ENCODE results near the gene PLPPR1.
"Not testable (repeated sequence)": the region's sequence is repeated elsewhere in the genome, so short reads cannot be mapped to it uniquely, and the experiment has no call there.

PLPPR1 gene

DNA sequence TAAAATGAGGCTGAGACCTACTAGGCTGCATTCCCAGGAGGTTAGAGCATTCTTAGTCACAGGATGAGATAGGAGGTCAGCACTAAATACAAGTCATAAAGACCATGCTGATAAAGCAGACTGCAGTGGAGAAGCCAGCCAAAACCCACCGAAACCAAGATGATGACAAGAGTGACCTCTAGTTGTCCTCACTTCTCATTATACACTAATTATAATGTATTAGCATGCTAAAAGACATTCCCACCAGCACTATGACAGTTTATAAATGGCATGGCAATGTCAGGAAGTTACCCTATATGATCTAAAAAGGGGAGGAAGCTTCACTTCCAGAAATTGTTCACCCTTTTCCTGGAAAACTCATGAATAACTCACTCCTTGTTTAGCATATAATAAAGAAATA is 88.6 kb downstream of the PLPPR1 start:
- TF ChIP-seq, protein P1, sequence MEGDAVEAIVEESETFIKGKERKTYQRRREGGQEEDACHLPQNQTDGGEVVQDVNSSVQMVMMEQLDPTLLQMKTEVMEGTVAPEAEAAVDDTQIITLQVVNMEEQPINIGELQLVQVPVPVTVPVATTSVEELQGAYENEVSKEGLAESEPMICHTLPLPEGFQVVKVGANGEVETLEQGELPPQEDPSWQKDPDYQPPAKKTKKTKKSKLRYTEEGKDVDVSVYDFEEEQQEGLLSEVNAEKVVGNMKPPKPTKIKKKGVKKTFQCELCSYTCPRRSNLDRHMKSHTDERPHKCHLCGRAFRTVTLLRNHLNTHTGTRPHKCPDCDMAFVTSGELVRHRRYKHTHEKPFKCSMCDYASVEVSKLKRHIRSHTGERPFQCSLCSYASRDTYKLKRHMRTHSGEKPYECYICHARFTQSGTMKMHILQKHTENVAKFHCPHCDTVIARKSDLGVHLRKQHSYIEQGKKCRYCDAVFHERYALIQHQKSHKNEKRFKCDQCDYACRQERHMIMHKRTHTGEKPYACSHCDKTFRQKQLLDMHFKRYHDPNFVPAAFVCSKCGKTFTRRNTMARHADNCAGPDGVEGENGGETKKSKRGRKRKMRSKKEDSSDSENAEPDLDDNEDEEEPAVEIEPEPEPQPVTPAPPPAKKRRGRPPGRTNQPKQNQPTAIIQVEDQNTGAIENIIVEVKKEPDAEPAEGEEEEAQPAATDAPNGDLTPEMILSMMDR (conservative IDR thresholded peaks at IDR 0.05; ENCODE audit: low read depth, low read length), result no peak
- H3K4me2 ChIP-seq, result no peak overlapping the region
- H3K9ac ChIP-seq, result no peak overlapping the region
- H2AFZ ChIP-seq (ENCODE audit: low read depth), result no peak overlapping the region
- no peaks in the 10 kb centered on the region for H3K79me2 ChIP-seq (ENCODE audit: insufficient read depth, low read depth)
- no peaks in the 10 kb centered on the region for H4K20me1 ChIP-seq (ENCODE audit: insufficient read depth)
- H3K27ac ChIP-seq, result no peak overlapping the region
- no peaks in the 10 kb centered on the region for H3K4me1 ChIP-seq (ENCODE audit: low read depth, poor library complexity, severe bottlenecking)
- no peak overlapping the region for H3K4me3 ChIP-seq (IDR thresholded peaks at IDR 0.05; ENCODE audit: insufficient read depth, low read depth, low read length)
- no peaks in the 10 kb centered on the region for H3K36me3 ChIP-seq (ENCODE audit: insufficient read depth)
- no peaks in the 10 kb centered on the region for H3K27me3 ChIP-seq (ENCODE audit: insufficient read depth, low read depth)

DNA sequence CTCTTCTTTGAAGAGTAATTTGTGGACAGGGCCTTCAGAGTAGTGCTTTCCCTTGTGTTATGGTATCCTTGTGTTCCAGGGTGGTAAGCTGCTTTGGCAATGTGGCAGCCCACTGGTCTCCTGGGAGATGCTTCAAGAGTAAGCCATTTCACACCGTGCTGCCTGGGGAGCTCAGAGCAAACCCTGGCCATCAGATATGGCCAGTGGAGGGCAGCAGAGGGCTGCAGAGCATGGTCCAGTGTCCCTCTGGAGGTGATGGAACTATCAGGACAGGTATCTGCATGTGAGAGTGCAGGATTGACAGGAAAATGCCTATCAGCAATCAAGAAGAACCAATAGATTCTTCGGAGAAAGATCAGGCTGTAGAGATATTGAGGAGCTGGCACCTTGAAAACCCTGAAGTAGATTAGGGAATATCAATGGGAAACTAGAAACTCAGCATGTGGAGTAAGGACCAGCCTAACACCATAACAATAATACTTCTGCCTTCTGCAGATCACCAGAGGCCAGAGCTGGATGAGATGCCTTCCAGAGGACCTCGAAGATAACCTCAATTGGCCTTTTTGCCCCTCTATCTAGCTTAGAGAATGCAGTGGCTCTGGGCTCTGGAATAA is 90.8 kb downstream of the PLPPR1 start:
- Histone ChIP-seq H3K79me2 (ENCODE audit: insufficient read depth, low read depth) (no peaks in the 10 kb centered on the region), H3K9ac (no peak overlapping the region), H4K20me1 (ENCODE audit: insufficient read depth) (no peaks in the 10 kb centered on the region), H3K27me3 (ENCODE audit: insufficient read depth, low read depth) (no peaks in the 10 kb centered on the region), H2AFZ (ENCODE audit: low read depth) (no peak overlapping the region), H3K27ac (no peak overlapping the region), H3K4me2 (no peak overlapping the region), H3K36me3 (ENCODE audit: insufficient read depth) (no peaks in the 10 kb centered on the region), H3K4me1 (ENCODE audit: low read depth, poor library complexity, severe bottlenecking) (no peaks in the 10 kb centered on the region), H3K4me3 (IDR thresholded peaks at IDR 0.05; ENCODE audit: insufficient read depth, low read depth, low read length) (no peak overlapping the region)
- TF ChIP-seq, protein P1 (conservative IDR thresholded peaks at IDR 0.05; ENCODE audit: low read depth, low read length), result peak; percentile 87

DNA sequence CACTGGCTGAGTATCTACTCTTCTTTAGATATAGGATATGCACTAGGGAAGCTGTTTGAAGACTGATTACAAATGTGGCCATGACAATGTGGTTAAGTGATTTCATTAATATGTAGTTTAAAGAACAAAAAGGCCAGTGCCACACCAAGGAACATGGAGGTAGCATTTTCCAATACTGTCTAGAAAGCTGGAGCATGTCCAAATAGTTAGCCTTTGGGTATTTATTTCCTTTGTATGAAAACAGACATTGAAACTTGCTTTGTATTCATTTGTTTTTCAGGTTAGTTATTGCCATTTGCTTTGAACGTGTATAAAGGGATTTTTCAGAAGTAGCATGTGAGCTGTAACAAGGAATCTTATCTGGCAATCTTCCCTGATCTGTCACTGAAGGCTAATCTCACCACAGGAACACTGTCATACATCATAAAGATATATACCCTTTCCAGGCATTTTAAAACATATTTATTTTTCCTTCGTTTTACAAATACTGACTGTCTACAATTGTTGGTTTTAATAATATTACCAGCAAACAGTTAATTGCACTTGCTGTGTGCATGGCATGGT is 93.4 kb downstream of the PLPPR1 start:
- H3K4me2 ChIP-seq, result no peak overlapping the region
- no peak overlapping the region for H3K9ac ChIP-seq
- H3K4me3 ChIP-seq (IDR thresholded peaks at IDR 0.05; ENCODE audit: insufficient read depth, low read depth, low read length), result no peak overlapping the region
- H2AFZ ChIP-seq (ENCODE audit: low read depth), result no peak overlapping the region
- H4K20me1 ChIP-seq (ENCODE audit: insufficient read depth), result no peaks in the 10 kb centered on the region
- TF ChIP-seq, protein P1 (conservative IDR thresholded peaks at IDR 0.05; ENCODE audit: low read depth, low read length), result no peak
- H3K79me2 ChIP-seq (ENCODE audit: insufficient read depth, low read depth), result no peaks in the 10 kb centered on the region
- H3K27ac ChIP-seq, result no peak overlapping the region
- H3K27me3 ChIP-seq (ENCODE audit: insufficient read depth, low read depth), result no peaks in the 10 kb centered on the region
- no peaks in the 10 kb centered on the region for H3K36me3 ChIP-seq (ENCODE audit: insufficient read depth)
- peaks cover 5% of the 10 kb centered on the region for H3K4me1 ChIP-seq (ENCODE audit: low read depth, poor library complexity, severe bottlenecking)

DNA sequence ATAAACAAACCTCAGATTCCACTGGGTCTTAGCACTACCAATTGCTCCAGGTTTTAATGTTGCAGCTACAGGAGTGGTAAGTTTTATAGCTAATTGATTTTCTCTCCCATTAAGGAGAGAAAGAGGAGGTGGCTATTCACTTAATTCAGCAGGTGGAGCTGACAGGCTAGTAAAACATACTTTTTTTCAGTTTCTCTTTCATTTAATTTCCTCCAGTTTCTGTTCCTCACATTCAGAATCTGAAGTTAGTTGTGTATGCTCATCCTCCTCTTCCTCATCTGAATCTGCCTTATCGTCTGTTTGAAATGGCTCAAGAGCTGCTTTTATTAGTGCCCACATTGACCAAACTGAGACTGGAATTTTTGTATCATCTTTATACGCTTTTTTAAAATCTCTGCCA is 98.0 kb downstream of the PLPPR1 start:
- H2AFZ ChIP-seq (ENCODE audit: low read depth), result no peak overlapping the region; the same call in 1 of the 2 replicates
- H3K4me2 ChIP-seq, result 0 out of 2 replicates have a peak overlapping the region, but pooled peaks have one; percentile 17
- no peak overlapping the region for H3K4me3 ChIP-seq (IDR thresholded peaks at IDR 0.05; ENCODE audit: insufficient read depth, low read depth, low read length)
- no peaks in the 10 kb centered on the region for H3K79me2 ChIP-seq (ENCODE audit: insufficient read depth, low read depth)
- H3K27me3 ChIP-seq (ENCODE audit: insufficient read depth, low read depth), result no peaks in the 10 kb centered on the region
- no peaks in the 10 kb centered on the region for H4K20me1 ChIP-seq (ENCODE audit: insufficient read depth)
- TF ChIP-seq, protein P1 (conservative IDR thresholded peaks at IDR 0.05; ENCODE audit: low read depth, low read length), result no peak
- peaks cover 5% of the 10 kb centered on the region for H3K4me1 ChIP-seq (ENCODE audit: low read depth, poor library complexity, severe bottlenecking)
- H3K36me3 ChIP-seq (ENCODE audit: insufficient read depth), result no peaks in the 10 kb centered on the region
- H3K27ac ChIP-seq, result no peak overlapping the region
- no peak overlapping the region for H3K9ac ChIP-seq

DNA sequence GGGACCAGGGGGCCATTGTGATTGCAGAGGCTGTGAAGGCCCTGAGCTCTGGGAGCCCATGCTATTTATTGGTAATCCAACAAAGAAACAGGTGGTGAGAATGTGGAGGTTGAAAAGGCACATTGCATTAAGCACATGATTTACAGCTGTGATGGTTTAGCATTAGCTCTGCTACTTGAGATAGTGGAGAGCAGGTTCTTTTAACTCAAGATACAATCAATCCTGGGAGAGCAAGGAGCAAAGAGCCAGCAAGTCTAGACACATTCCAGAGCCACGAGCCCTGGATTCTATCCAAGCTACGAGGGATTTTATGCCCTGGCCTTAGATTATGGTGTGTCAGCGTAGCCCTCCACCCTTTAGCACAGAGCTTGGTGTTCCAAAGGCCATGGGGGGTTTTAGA is 98.8 kb downstream of the PLPPR1 start:
- not testable (repeated sequence) for H3K4me3 ChIP-seq (IDR thresholded peaks at IDR 0.05; ENCODE audit: insufficient read depth, low read depth, low read length); H3K4me2 ChIP-seq; H3K36me3 ChIP-seq (ENCODE audit: insufficient read depth); H3K79me2 ChIP-seq (ENCODE audit: insufficient read depth, low read depth); H3K27me3 ChIP-seq (ENCODE audit: insufficient read depth, low read depth); H2AFZ ChIP-seq (ENCODE audit: low read depth); H3K27ac ChIP-seq; H4K20me1 ChIP-seq (ENCODE audit: insufficient read depth); H3K4me1 ChIP-seq (ENCODE audit: low read depth, poor library complexity, severe bottlenecking); H3K9ac ChIP-seq
